K562 (cell line): Measurements from ENCODE around the gene ACSS1. TPM values are rescaled to one million over a fixed set of nuclear protein-coding genes. Genes with fewer than 3 reads are reported as not detected.

Experiments used
- ATAC-seq: fragments of 200-7000 bp; cut with Tn5 transposase; 3 replicates; pipeline ENCODE4 v1.9.1; 2020; ENCODE audit warnings: moderate library complexity
- BruUV-seq: library from RNA; stranded (reverse); fragments of 400-500 nt; replicated peaks from 2 replicates; lab custom pipeline; 2021; lab: Mats Ljungman, UMichigan
- CTCF ChIA-PET: fragments of 300-600 bp; formaldehyde crosslinking; extraction: SDS; loops from one replicate; lab custom pipeline; 2021; ENCODE audit warnings: low intra/inter-chr PET ratio; lab: Yijun Ruan, JAX
- POLR2A ChIA-PET: fragments of 300-600, 350-650 bp; sonication (Branson Sonifier 250); formaldehyde crosslinking; extraction: SDS; loops from one replicate; lab custom pipeline; 2021; ENCODE audit warnings: antibody characterized with exemption, inconsistent platforms; lab: Yijun Ruan, JAX
- DNase-seq, 4 experiments: peaks; one replicate each; pipeline versions ENCODE4 v3.0.0 to v3.0.0-alpha.2; 2011 to 2018; ENCODE audit warnings: low spot score in 3 of 4, mixed read lengths in 3 of 4; ENCODE audit errors: extremely low read depth in 1 of 4
- FAIRE-seq: peaks from 2 replicates; lab custom pipeline; 2011; peaks lifted over from hg19 to GRCh38; lab: Jason Lieb, UNC
- H2AFZ ChIP-seq: 2 replicates; pipeline ENCODE4 v1.6.0; 2011; ENCODE audit warnings: low read depth, low read length, control low read depth, inconsistent platforms
- H3K27ac ChIP-seq: fragments of 200-600 bp; 3 replicates; pipeline ENCODE4 v1.8.0; 2011; ENCODE audit warnings: low read depth, mild to moderate bottlenecking, control low read depth, inconsistent platforms, low read length, moderate library complexity, mixed read lengths; ENCODE audit errors: extremely low read depth
- H3K27me3 ChIP-seq, 2 experiments: fragments of 300-600 bp in 1 of 2; 2 replicates in 1 of 2; 3 replicates in 1 of 2; pipeline versions ENCODE4 v1.6.0 to v1.8.0; 2011; ENCODE audit warnings: inconsistent platforms in 2 of 2, low read length in 2 of 2, mild to moderate bottlenecking in 1 of 2, mixed read lengths in 1 of 2, moderate library complexity in 1 of 2; ENCODE audit not compliant: control insufficient read depth in 2 of 2, insufficient read depth in 2 of 2
- H3K36me3 ChIP-seq: fragments of 300-600 bp; 3 replicates; pipeline ENCODE4 v1.8.0; 2011; ENCODE audit warnings: mild to moderate bottlenecking, low read length, inconsistent platforms; ENCODE audit not compliant: control insufficient read depth, insufficient read depth
- H3K4me1 ChIP-seq, 2 experiments: fragments of 200-600 bp in 1 of 2; replicated peaks in 1 of 2; 2 replicates in 1 of 2; 3 replicates in 1 of 2; pipeline versions ENCODE4 v1.5.1 to v1.8.0; 2011; ENCODE audit warnings: inconsistent platforms in 2 of 2, low read length in 2 of 2, mild to moderate bottlenecking in 1 of 2, mixed read lengths in 1 of 2, moderate library complexity in 1 of 2; ENCODE audit not compliant: control insufficient read depth in 2 of 2, insufficient read depth in 2 of 2
- H3K4me2 ChIP-seq: 2 replicates; pipeline ENCODE4 v1.6.1; 2011; ENCODE audit warnings: low read length, control low read depth, inconsistent platforms, mixed read lengths; ENCODE audit not compliant: insufficient read depth
- H3K4me3 ChIP-seq: fragments of 200-600 bp; sonication (generic), shearing (Covaris generic); 2 replicates; pipeline ENCODE4 v1.5.1; 2016; ENCODE audit warnings: control low read depth, inconsistent platforms
- H3K79me2 ChIP-seq: fragments of 200-600 bp; 3 replicates; pipeline ENCODE4 v1.8.0; 2011; ENCODE audit warnings: low read length, inconsistent platforms; ENCODE audit not compliant: control insufficient read depth, insufficient read depth
- H3K9ac ChIP-seq, 2 experiments: 2 replicates each; pipeline versions ENCODE4 v1.6.0 to v1.6.1; 2011; ENCODE audit warnings: low read depth in 2 of 2, low read length in 2 of 2, control low read depth in 1 of 2, inconsistent platforms in 1 of 2, mild to moderate bottlenecking in 1 of 2, mixed read lengths in 1 of 2; ENCODE audit not compliant: insufficient read depth in 1 of 2
- H3K9me1 ChIP-seq: one replicate; pipeline ENCODE4 v1.6.0; 2011; ENCODE audit warnings: inconsistent platforms, mild to moderate bottlenecking, low read length, moderate library complexity; ENCODE audit not compliant: control insufficient read depth, insufficient read depth
- H3K9me3 ChIP-seq: replicated peaks from 2 replicates; pipeline ENCODE4 v1.5.1; 2011; ENCODE audit warnings: low read depth, low read length, inconsistent platforms; ENCODE audit not compliant: control insufficient read depth, insufficient read depth
- H4K20me1 ChIP-seq: replicated peaks from 2 replicates; pipeline ENCODE4 v1.6.1; 2011; ENCODE audit warnings: low read length, inconsistent platforms, mixed read lengths; ENCODE audit not compliant: control insufficient read depth, insufficient read depth
- GABPB1 ChIP-seq: sonication (generic); formaldehyde crosslinking; IDR thresholded peaks from 2 replicates; pipeline ENCODE4 v1.8.0; 2022; ENCODE audit warnings: mild to moderate bottlenecking, missing genetic modification reagents
- MXI1 ChIP-seq: IDR thresholded peaks from 2 replicates; pipeline ENCODE4 v1.6.1; 2011; ENCODE audit warnings: low read depth, mild to moderate bottlenecking, improper control_type of control experiment, low read length
- RBM14 ChIP-seq: fragments of 200-400 bp; formaldehyde crosslinking; IDR thresholded peaks from 2 replicates; pipeline ENCODE4 v1.6.1; 2018; ENCODE audit warnings: low read depth, mild to moderate bottlenecking, low read length, moderate library complexity, borderline replicate concordance; ENCODE audit not compliant: insufficient read depth
- U2AF2 ChIP-seq: fragments of 200-400 bp; formaldehyde crosslinking; optimal IDR thresholded peaks from 2 replicates; pipeline ENCODE3; 2017; ENCODE audit warnings: low read depth, mild to moderate bottlenecking, low read length
- ZNF174 ChIP-seq: fragments of 250-450 bp; sonication (Bioruptor Pico); IDR thresholded peaks from 2 replicates; pipeline ENCODE4 v1.4.0; 2020; ENCODE audit warnings: mild to moderate bottlenecking
- ZNF324 ChIP-seq: fragments of 250-450 bp; sonication (Bioruptor Pico); IDR thresholded peaks from 2 replicates; pipeline ENCODE4 v1.4.0; 2020; ENCODE audit warnings: mild to moderate bottlenecking
- whole genome bisulfite sequencing: fragments of 100-300 bp; shearing (Covaris generic); methylation state at CpG from one replicate; pipeline ENCODE4 v1.1.6; 2016; ENCODE audit warnings: low coverage, mixed read lengths; ENCODE audit not compliant: insufficient coverage; ENCODE audit errors: missing lambda C conversion rate; 5-methylcytosine and 5-hydroxymethylcytosine counted together
- in situ Hi-C: fragments of 300-500 bp; cut with MboI; formaldehyde crosslinking; loops from 4 replicates; pipeline ENCODE4 v1.15.0; 2018; ENCODE audit warnings: inconsistent platforms, mixed read lengths
- intact Hi-C: fragments of 100-400 bp; cut with micrococcal nuclease; formaldehyde crosslinking; loops from 2 replicates; pipeline ENCODE4 v1.14.2; 2022
- polyA plus RNA-seq, 8 experiments: library from polyadenylated mRNA; depleted of rRNA in 4 of 8; stranded (reverse) in 5 of 8; unstranded in 3 of 8; fragments of >200 nt; fragmentation: Nextera tagmentation in 2 of 8; fragmentation: Illumina TruSeq in 1 of 8; extraction: Ambion mirVana in 2 of 8; extraction: Trizol in 1 of 8; gene quantifications; 2 replicates each; pipeline versions ENCODE4 v1.2.1 to v1.2.3, GENCODE V29; 2011 to 2014; ENCODE audit warnings: inconsistent platforms in 1 of 8, missing spikeins in 1 of 8
- total RNA-seq, 7 experiments: library from RNA; depleted of rRNA in 6 of 7; stranded (reverse); fragments of >200 nt in 6 of 7; fragmentation: Illumina TruSeq in 2 of 7; extraction: Trizol in 2 of 7; gene quantifications; 2 replicates each; pipeline versions ENCODE4 v1.2.1 to v1.2.3, GENCODE V29; 2011 to 2021; ENCODE audit warnings: low replicate concordance in 1 of 7

Gene ACSS1
- total and polyA plus RNA-seq, 9 of the 15 experiments (the other 6 are each of a cell fraction or from before 2014, with no cell fraction given) = 0.07 to 2.1 (median 0.27) TPM; not detected in 3

DNA sequence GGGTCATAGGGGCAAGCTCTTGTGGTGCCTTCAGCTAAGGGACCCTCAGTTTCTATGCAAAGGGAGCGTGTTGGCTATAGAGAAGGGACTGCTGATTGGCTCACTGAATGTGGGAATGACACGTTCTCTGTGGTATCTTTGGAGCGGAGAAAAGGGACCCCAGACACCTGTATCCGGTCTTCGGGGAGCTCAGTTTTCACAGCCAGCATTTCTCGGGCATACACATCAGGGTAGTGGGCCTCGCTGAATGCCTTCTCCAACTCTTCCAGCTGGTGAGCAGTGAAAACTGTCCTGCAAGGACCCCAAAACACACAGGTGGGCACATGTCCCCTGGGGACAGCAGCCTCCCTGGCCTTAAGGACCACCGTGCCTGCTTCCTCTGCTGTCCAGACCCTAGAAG, 20.7 kb upstream of the ACSS1 start:
- Histone ChIP-seq H2AFZ (no peak overlapping the region), H3K4me3 (no peak overlapping the region), H3K4me2 (no peak overlapping the region), H3K79me2 (no peaks in the 10 kb centered on the region), H3K9ac (no peak overlapping the region), H3K36me3 (no peaks in the 10 kb centered on the region), H3K9me3 (no peaks in the 10 kb centered on the region), H4K20me1 (no peaks in the 10 kb centered on the region), H3K27ac (no peak overlapping the region), H3K9me1 (no peaks in the 10 kb centered on the region), H3K27me3 (peaks cover 0 to 19% of the 10 kb centered on the region in 2 experiments; a peak in 3 of 5 replicates), H3K4me1 (no peaks in the 10 kb centered on the region; a peak in 1 of 5 replicates)
- POLR2A ChIA-PET = interaction anchor here (0.6 kb wide), 1 partner anchor 556 kb away, joined by 3 read pairs; no protein-coding TSS in a partner anchor
- intact Hi-C loops (loop anchor here (10.0 kb wide), 1 partner anchor 96 kb away; no protein-coding TSS in a partner anchor), in situ Hi-C loops (no loop called here)
- no TSS peak for BruUV-seq
- TF ChIP-seq GABPB1 (CRISPR knock-in tag) = no peak
- no peak for TF ChIP-seq MXI1
- no peak for TF ChIP-seq ZNF324
- TF ChIP-seq U2AF2 = no peak
- TF ChIP-seq ZNF174 (CRISPR knock-in tag) = no peak
- DNase-seq = no peak
- ATAC-seq = no peak
- 3% methylated on average over 7 of the region's 8 CpGs for WGBS
- CTCF ChIA-PET = no interaction called here
- no peak for FAIRE-seq

DNA sequence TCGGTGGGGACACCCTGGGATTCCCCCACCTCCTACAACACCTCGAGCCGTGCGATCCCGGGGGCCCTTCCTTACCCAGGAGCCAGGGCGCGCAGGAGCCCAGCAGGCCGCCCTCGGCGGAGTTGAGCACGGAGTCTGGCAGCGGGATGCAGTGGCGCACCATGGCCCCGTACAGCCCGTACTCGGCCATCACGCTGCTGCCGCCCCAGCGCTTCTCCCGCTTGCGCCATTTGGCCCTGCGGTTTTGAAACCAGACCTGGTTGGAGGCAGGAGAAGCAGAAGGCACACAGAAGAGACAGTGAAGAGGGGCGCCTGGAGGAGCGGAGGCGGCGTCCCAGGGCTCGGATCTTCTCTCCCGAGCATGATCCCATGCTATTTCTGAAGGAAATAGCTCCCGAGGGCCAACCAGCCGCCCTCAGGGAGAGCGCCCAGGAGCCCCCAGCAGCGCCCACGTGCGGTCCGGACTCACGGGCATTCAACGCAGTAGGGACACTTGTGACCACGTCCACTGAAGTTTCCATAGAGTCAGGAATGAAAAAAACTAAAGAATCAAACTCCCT, 19.8 kb upstream of the ACSS1 start:
- H3K4me2 ChIP-seq = no peak overlapping the region
- no peaks in the 10 kb centered on the region for H3K79me2 ChIP-seq
- DNase-seq (no peak), ATAC-seq (no peak), FAIRE-seq (no peak)
- POLR2A ChIA-PET = no interaction called here
- no peaks in the 10 kb centered on the region for H4K20me1 ChIP-seq
- no peaks in the 10 kb centered on the region for H3K36me3 ChIP-seq
- TF ChIP-seq RBM14 = no peak
- H3K9me3 ChIP-seq = no peaks in the 10 kb centered on the region
- H3K4me3 ChIP-seq = no peak overlapping the region
- H3K4me1 ChIP-seq = no peaks in the 10 kb centered on the region; a peak in 1 of 5 replicates
- no peak overlapping the region for H3K27ac ChIP-seq
- in situ Hi-C loops (no loop called here), intact Hi-C loops (loop anchor here (10.0 kb wide), 1 partner anchor 97 kb away; no protein-coding TSS in a partner anchor)
- no peak overlapping the region for H2AFZ ChIP-seq
- CTCF ChIA-PET = no interaction called here
- H3K9ac ChIP-seq = no peak overlapping the region; a peak in 1 of 4 replicates
- WGBS = under 1% methylated on average over 27 of the region's 38 CpGs
- H3K9me1 ChIP-seq = no peaks in the 10 kb centered on the region
- peaks cover 0 to 12% of the 10 kb centered on the region in 2 experiments; a peak in 3 of 5 replicates for H3K27me3 ChIP-seq
- no TSS peak for BruUV-seq
